HG02571 (cell line): ENCODE measurements around the gene SPG7.

Experiments
- ATAC-seq: cut with Tn5 transposase; IDR thresholded peaks from one replicate; pipeline ENCODE4 v1.9.1; 2021; ENCODE audit warnings: mild to moderate bottlenecking, moderate library complexity; ENCODE audit not compliant: unreplicated experiment

Gene SPG7

GRCh38 chr16:89545044-89545830 lies 37.0 kb downstream of the SPG7 start:
- ATAC-seq, result no peak

GRCh38 chr16:89545831-89546574 lies 37.8 kb downstream of the SPG7 start:
- ATAC-seq, result no peak

DNA sequence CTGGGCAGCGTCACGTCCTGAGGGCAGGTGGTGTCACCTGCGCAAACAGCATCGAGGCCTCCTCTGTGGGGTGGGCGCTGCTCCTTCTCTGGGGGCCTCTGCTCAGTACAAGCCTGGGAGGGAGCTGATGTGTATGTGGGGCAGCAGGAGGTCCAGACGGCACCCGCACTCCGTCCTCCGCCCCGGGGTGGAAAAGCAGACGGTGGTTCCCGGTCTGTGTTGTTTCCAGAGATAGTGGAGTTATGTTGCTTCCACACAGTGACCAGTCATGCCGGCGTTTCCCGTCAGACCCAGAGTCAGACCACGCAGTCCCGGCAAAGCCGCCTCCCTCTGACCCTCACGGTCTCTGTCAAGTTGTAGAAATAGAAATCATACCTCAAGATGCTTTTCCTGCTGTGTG lies 38.6 kb downstream of the SPG7 start:
- no peak for ATAC-seq

GRCh38 chr16:89547291-89547690 lies 39.1 kb downstream of the SPG7 start:
- no peak for ATAC-seq

GRCh38 chr16:89547860-89548259 lies 39.7 kb downstream of the SPG7 start:
- no peak for ATAC-seq

GRCh38 chr16:89548344-89549006 lies 40.3 kb downstream of the SPG7 start:
- no peak for ATAC-seq

DNA sequence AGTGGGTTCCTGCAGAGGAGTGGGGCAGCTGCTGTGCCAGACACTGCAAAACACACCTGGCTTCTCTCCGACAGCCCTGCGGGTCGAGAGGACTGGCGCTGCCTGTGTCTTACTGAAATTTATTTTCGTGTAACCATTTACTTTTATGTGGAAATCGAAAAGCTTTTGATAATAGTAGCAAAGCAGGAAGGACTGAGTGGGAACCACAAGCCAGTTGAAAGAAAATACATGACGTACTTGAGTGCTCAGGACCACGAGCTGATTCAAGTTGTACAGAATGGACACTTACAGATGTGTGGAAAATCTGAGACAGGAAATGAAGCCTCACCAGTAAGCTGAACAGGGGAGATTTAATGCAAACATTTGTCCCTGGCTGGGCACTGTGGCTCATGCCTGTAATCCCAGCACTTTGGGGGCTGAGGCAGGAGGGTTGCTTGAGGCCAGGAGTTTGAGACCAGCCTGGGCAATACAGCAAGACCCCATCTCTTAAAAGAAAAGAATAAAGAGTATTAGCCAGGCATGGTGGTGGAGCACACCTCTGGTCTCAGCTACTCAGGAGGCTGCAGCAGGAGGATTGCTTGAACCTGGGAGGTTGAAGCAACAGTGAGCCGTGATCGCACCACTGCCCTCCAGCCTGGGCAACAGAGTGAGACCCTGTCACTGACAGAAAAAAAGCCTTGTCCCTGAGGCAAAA lies 41.0 kb downstream of the SPG7 start:
- ATAC-seq, result no peak

DNA sequence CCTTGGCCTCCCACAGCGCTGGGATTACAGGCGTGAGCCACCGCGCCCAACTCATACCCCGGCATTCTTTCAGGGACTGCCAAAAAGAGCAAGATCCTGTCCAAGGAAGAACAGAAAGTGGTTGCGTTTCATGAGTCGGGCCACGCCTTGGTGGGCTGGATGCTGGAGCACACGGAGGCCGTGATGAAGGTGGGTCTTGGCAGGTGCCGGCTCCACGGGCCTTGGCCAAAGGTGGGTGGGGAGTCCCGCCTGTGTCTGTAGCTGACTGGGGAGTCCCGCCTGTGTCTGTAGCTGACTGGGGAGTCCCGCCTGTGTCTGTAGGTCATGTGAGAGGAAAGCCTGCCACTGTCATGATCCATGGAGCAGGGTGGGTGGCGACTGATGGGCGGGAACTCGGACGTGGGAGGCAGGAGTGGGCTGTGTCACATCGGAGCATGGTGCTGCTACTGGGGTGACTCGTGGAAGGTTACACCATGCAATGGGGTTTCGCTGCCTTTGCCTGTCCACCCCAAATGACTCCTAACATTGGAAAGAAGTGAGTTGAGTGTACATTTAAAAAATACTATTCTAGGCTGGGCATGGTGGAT lies 42.3 kb downstream of the SPG7 start:
- no peak for ATAC-seq

DNA sequence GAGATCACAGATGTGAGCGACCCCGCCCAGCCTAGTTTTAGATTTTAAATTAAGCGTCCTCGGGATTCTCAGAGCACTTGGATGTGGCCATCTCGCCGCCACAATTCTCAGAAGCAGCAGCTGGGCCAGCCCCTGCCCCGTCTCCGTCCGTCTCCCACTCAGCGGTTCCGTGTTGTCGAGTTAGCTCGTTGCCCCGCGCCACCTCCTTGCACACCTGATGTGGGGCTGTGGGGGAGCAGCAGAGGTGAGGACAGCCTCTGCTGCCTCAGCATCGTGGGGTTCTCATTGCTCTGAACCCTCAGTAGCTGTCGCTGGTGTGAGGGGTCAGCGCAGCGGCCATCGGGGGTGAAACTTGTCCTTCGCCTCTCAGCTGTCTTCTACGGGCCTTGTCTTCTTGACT lies 44.1 kb downstream of the SPG7 start:
- no peak for ATAC-seq

GRCh38 chr16:89552913-89553312 lies 44.7 kb downstream of the SPG7 start:
- no peak for ATAC-seq

- ATAC-seq, result no peak
Observed at GRCh38 chr16:89553733-89554132, 45.5 kb downstream of the SPG7 start.

DNA sequence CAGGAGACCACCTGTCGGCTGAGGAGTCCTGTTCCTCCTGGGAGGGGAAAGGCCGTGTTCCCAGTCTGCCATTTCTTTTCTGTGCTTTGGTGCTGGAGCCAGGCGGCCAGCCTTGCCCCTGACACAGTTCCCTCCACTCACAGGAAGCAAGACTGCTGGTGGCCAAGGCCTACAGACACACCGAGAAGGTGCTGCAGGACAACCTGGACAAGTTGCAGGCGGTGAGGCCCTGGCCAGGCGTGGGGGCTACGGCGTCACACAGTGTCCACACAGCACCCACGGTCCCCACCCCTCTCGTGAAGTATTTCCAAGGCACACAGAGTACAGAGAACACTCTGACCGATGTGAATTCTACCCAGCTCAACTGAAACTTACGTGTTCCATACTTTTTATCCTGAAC lies 46.1 kb downstream of the SPG7 start:
- no peak for ATAC-seq

- no peak for ATAC-seq
Observed at GRCh38 chr16:89555265-89555664, 47.1 kb downstream of the SPG7 start.

DNA sequence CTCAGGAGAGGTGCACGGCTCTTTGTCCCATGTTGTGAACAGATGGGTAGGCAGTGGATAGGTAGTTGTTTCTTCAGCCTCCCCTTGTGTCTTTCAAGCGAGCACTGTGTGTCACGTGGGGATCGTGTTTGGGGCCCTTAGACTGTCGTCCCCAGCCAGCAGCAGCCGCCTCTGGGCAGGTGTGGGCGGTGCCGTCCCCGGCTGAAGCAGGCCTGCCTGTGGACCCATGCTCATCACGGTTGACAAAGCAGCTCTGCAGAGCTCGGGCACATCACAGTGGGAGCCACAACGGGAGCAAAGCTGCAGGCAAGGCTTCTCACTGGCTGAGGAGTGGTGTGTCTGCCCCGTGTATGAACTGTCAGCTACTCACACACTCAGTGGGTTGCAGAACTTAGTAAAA lies 47.6 kb downstream of the SPG7 start:
- no peak for ATAC-seq

GRCh38 chr16:89556750-89557689 lies 48.8 kb downstream of the SPG7 start:
- ATAC-seq, result no peak

DNA sequence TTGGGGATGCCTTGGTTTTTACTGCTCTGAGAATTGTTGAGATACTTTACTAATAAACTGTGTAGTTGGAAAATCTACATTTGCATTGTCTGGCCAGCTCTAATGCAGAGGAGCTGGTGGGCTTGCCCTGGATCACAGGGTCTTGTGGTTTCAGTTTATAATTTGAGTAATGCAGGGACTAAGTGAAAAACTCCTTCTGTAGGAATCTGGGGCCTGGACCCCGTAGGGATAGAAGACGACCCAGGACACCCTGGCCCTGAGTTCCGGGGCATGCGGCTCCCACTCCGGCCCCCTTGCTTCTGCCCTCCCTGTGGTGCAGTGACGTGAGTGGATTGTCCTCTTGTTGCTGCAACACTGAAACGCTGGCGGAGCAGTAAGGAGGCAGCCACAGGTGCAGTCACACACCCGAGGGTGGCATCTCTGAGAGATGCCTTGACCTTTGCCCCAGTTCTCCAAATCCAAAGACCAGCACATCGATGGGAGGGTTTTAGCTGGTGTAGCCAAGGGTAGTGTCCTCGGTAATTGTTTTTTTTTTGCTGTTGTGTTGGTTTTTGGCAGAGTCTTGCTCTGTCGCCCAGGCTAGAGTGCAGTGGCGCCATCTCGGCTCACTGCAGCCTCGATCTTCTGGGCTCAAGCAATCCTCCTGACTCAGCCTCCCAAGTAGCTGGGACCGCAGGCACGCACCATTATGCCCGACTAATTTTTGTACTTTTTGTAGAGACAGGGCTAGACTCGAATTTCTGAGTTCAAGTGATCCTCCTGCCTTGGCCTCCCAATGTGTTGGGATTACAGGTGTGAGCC lies 49.7 kb downstream of the SPG7 start:
- no peak for ATAC-seq

GRCh38 chr16:89560378-89561141 lies 52.4 kb downstream of the SPG7 start, which contains the start of gene RPL13:
Gene RPL13, plus strand, starts transcription at chr16:89560682. Its CDS starts 278 bp downstream, at chr16:89560960.
- peak; percentile 81 for ATAC-seq
